Epithelial cell of esophagus (primary cell): ENCODE data around the gene BEND6.

ENCODE experiments used
- DNase-seq: peaks from one replicate; pipeline ENCODE4 v3.0.0; 2010; ENCODE audit warnings: low read depth
- H3K4me3 ChIP-seq: 2 replicates; pipeline ENCODE4 v1.5.1; 2011; ENCODE audit warnings: mild to moderate bottlenecking, low read length, control low read depth
- TF ChIP-seq, protein P1 (sequence below): IDR thresholded peaks from 2 replicates; pipeline ENCODE4 v1.5.1; 2011; ENCODE audit warnings: low read depth, mild to moderate bottlenecking, low read length, control low read depth, inconsistent platforms; ENCODE audit not compliant: insufficient read depth; ENCODE audit errors: missing control alignments

The BEND6 gene

DNA sequence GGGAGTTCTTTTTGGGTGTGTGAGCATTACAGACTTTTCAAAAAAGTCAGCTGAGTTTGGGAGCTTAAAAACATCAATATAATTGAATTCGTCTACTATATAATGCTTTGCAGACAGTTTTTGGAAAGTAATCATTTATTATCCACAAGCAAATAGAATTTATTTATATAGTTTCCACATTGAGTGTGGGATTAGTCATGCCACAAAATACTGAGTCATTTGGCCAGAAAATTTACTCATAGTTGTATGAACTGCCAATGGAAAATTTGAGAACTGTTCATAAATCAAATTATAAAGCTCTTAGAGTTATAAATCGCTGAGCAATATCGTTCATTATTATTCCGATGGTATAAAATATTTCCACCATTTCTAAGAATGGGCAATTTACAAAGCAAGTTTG, 5.0 kb downstream of the BEND6 start:
- TF ChIP-seq, protein P1, sequence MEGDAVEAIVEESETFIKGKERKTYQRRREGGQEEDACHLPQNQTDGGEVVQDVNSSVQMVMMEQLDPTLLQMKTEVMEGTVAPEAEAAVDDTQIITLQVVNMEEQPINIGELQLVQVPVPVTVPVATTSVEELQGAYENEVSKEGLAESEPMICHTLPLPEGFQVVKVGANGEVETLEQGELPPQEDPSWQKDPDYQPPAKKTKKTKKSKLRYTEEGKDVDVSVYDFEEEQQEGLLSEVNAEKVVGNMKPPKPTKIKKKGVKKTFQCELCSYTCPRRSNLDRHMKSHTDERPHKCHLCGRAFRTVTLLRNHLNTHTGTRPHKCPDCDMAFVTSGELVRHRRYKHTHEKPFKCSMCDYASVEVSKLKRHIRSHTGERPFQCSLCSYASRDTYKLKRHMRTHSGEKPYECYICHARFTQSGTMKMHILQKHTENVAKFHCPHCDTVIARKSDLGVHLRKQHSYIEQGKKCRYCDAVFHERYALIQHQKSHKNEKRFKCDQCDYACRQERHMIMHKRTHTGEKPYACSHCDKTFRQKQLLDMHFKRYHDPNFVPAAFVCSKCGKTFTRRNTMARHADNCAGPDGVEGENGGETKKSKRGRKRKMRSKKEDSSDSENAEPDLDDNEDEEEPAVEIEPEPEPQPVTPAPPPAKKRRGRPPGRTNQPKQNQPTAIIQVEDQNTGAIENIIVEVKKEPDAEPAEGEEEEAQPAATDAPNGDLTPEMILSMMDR = no peak
- no peak overlapping the region for H3K4me3 ChIP-seq
- DNase-seq = peak; percentile 71

DNA sequence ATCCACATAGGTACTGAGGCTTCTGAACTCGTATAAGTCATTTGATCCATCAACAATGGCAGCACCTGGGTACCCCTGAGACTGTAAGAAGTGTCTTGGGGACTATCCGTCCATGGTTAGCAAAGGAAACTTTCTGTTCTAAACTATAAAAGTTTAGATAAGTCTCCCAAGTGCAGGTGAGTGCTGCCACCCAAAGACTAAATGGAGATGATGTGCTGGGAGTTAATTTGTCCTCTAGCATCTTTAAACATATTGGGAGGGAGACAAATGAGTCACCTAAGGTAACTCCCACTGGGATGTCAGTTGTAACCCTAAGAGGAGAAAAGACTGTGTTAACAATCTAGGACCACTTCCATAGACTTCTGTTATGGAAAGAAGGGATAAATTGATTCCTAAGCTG, 6.2 kb downstream of the BEND6 start:
- DNase-seq = peak; percentile 31
- TF ChIP-seq, protein P1 = no peak
- no peak overlapping the region for H3K4me3 ChIP-seq

DNA sequence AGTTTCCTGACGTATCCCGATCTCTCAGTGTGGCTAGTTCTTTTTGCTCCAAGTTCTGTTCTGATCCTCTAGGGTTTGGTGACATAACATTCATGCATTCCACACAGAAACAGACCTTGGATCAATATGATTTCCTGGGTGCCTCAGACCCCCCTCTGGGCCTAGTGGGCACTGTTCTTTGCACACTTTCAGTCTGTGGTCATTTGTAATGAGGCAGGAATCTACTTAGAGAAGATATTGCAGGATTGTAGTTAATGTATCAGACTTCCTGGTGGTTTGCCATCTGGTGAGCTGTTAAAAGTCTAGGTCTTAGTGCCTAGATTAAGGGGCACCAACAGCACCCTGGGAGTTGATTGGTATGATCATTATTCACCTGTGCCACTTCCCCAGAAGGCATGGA, 7.5 kb downstream of the BEND6 start:
- no peak overlapping the region for H3K4me3 ChIP-seq
- no peak for DNase-seq
- TF ChIP-seq, protein P1 = no peak

DNA sequence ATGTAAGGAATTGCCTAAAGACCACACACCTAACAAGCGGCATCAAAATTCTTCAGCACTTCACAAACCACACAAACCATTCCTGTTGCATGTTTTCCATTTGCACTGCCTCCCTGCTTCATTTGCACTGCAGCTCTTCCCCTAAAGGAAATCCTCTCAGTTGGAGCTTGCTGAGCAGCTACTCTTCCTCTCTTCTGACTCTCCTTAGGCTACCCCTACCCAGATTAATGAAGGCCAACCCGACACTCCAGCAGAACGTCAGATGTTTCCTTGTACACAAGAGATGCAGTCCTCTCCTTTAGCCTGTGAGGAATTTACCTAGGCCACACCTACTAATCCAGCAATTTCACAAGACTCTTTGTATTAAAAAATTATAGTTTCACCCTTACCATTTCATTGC, 8.1 kb downstream of the BEND6 start:
- TF ChIP-seq, protein P1 = no peak
- DNase-seq = no peak
- H3K4me3 ChIP-seq = no peak overlapping the region

DNA sequence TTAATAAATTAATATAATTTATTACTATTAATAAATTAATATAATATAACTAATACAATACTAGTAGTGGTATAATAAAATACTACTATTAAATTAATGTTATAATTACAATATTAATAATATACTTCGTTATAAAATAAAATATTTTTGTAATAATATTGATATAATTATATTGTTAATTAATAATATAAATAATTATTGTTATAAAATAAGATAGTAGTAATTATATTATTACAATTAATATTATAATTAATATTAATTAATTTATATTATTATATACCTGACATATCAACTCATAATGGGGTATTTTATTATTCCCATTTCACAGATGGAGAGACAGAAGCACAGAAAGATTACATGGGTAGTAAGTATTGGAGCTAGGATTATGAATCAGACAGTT, 8.9 kb downstream of the BEND6 start:
- TF ChIP-seq, protein P1 = no peak
- H3K4me3 ChIP-seq = no peak overlapping the region

DNA sequence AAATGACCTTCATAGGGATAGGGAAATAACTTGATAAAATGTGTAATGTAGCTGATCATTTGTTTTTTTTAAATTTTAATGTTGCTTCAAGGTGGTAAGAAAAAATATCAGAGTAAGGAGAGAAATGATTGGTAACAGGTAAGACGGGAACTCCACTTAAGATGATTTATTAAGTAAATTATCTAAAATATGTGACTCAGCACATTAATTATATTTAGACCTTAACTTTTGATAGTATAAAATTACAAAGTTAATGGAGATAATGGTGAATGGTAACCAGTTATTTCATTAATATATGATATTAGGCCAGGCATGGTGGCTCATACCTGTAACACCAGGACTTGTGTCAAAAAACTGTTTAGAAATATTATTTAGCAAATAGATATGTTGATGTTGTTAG, 10.2 kb downstream of the BEND6 start:
- no peak overlapping the region for H3K4me3 ChIP-seq
- DNase-seq = no peak

More for the DNA sequence above, 8.9 kb downstream of the BEND6 start:
- no peak for DNase-seq

DNA sequence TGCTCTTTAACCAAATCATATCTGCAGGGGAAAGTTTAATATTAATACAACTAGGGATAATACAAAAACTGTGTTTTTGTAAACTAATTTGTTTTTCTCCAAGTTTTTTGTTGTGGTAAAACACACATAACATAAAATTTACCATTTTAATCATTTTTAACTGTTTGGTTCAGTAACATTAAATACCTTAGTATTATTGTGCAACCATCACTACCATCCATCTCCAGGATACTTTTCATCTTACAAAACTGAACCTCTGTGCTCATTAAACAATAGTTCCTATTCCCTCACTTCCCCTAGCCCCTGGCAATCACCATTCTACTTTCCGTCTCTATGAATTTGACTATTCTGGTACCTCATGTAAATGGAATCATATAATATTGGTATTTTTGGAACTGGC, 15.9 kb downstream of the BEND6 start:
- no peak for DNase-seq
- TF ChIP-seq, protein P1 = no peak
- H3K4me3 ChIP-seq = no peak overlapping the region

More for the DNA sequence above, 10.2 kb downstream of the BEND6 start:
- TF ChIP-seq, protein P1 = no peak
